Measurements from ENCODE around the gene PPARA. TPM values are rescaled to one million over a fixed set of nuclear protein-coding genes. Genes with fewer than 3 reads are reported as not detected.
"Not testable (repeated sequence)": the region's sequence is repeated elsewhere in the genome, so short reads cannot be mapped to it uniquely, and the experiment has no call there.

Gene PPARA
- total RNA-seq, 2 experiments from 2014 or later: 17.9 to 18.1 TPM

- H3K27me3 Mint-ChIP-seq (ENCODE audit: low read depth): no peaks in the 10 kb centered on the region
- H3K36me3 Mint-ChIP-seq (ENCODE audit: low read depth): no peaks in the 10 kb centered on the region
- no peak overlapping the region for H3K27ac Mint-ChIP-seq
- CTCF ChIA-PET: no interaction called here
- no peaks in the 10 kb centered on the region for H3K4me1 Mint-ChIP-seq (ENCODE audit: low read depth)
- no peak for DNase-seq
- POLR2A ChIA-PET: interaction anchor here (0.6 to 1.2 kb wide), 2 partner anchors 17 to 181 kb away, joined by 3 read pairs; no protein-coding TSS in a partner anchor
- no peak overlapping the region for H3K4me3 Mint-ChIP-seq
- no peak for ATAC-seq
- no peaks in the 10 kb centered on the region for H3K9me3 Mint-ChIP-seq (ENCODE audit: insufficient read depth)
Measured at GRCh38 chr22:46134111-46134705, 16.1 kb upstream of the PPARA start.

GRCh38 chr22:46135611-46136485, 14.5 kb upstream of the PPARA start:
- CTCF ChIA-PET: no interaction called here

GRCh38 chr22:46136486-46137217, 13.7 kb upstream of the PPARA start:
- CTCF ChIA-PET: no interaction called here
- no peak overlapping the region for H3K27ac Mint-ChIP-seq

More at GRCh38 chr22:46135611-46136485, 14.5 kb upstream of the PPARA start:
- H3K9me3 Mint-ChIP-seq (ENCODE audit: insufficient read depth): no peaks in the 10 kb centered on the region
- DNase-seq (no peak), ATAC-seq (no peak)
- H3K4me3 Mint-ChIP-seq: no peak overlapping the region
- H3K36me3 Mint-ChIP-seq (ENCODE audit: low read depth): no peaks in the 10 kb centered on the region
- H3K27me3 Mint-ChIP-seq (ENCODE audit: low read depth): no peaks in the 10 kb centered on the region
- POLR2A ChIA-PET: no interaction called here
- H3K4me1 Mint-ChIP-seq (ENCODE audit: low read depth): no peaks in the 10 kb centered on the region
- H3K27ac Mint-ChIP-seq: no peak overlapping the region

GRCh38 chr22:46137218-46137766, 13.0 kb upstream of the PPARA start:
- DNase-seq: no peak
- POLR2A ChIA-PET: no interaction called here
- Mint-ChIP-seq H3K27me3 (ENCODE audit: low read depth) (peaks cover 2% of the 10 kb centered on the region), H3K27ac (no peak overlapping the region), H3K4me3 (no peak overlapping the region), H3K4me1 (ENCODE audit: low read depth) (no peaks in the 10 kb centered on the region), H3K36me3 (ENCODE audit: low read depth) (no peaks in the 10 kb centered on the region), H3K9me3 (ENCODE audit: insufficient read depth) (no peaks in the 10 kb centered on the region)
- CTCF ChIA-PET: no interaction called here
- ATAC-seq: no peak

More at GRCh38 chr22:46136486-46137217, 13.7 kb upstream of the PPARA start:
- H3K36me3 Mint-ChIP-seq (ENCODE audit: low read depth): no peaks in the 10 kb centered on the region
- H3K27me3 Mint-ChIP-seq (ENCODE audit: low read depth): peaks cover 2% of the 10 kb centered on the region
- H3K4me1 Mint-ChIP-seq (ENCODE audit: low read depth): no peaks in the 10 kb centered on the region
- no peak overlapping the region for H3K4me3 Mint-ChIP-seq
- H3K9me3 Mint-ChIP-seq (ENCODE audit: insufficient read depth): no peaks in the 10 kb centered on the region
- POLR2A ChIA-PET: no interaction called here
- ATAC-seq: no peak
- no peak for DNase-seq

- ATAC-seq (no peak), DNase-seq (no peak)
- Mint-ChIP-seq H3K27me3 (ENCODE audit: low read depth) (peaks cover 2% of the 10 kb centered on the region), H3K4me3 (no peak overlapping the region), H3K36me3 (ENCODE audit: low read depth) (no peaks in the 10 kb centered on the region), H3K4me1 (ENCODE audit: low read depth) (no peaks in the 10 kb centered on the region), H3K9me3 (ENCODE audit: insufficient read depth) (no peaks in the 10 kb centered on the region), H3K27ac (no peak overlapping the region)
- ChIA-PET POLR2A (no interaction called here), CTCF (no interaction called here)
Measured at GRCh38 chr22:46138058-46138797, 12.1 kb upstream of the PPARA start.

GRCh38 chr22:46139417-46139816, 10.9 kb upstream of the PPARA start:
- H3K36me3 Mint-ChIP-seq (ENCODE audit: low read depth); POLR2A ChIA-PET; CTCF ChIA-PET; H3K27ac Mint-ChIP-seq; H3K27me3 Mint-ChIP-seq (ENCODE audit: low read depth); ATAC-seq; H3K4me1 Mint-ChIP-seq (ENCODE audit: low read depth); H3K4me3 Mint-ChIP-seq; H3K9me3 Mint-ChIP-seq (ENCODE audit: insufficient read depth); DNase-seq: not testable (repeated sequence)

GRCh38 chr22:46139895-46140350, 10.4 kb upstream of the PPARA start:
- POLR2A ChIA-PET: interaction anchor here (0.6 kb wide), 1 partner anchor 9 kb away, joined by 3 read pairs; no protein-coding TSS in a partner anchor
- no peak for ATAC-seq
- no peak for DNase-seq
- Mint-ChIP-seq H3K27me3 (ENCODE audit: low read depth) (peaks cover 4% of the 10 kb centered on the region), H3K9me3 (ENCODE audit: insufficient read depth) (no peaks in the 10 kb centered on the region), H3K27ac (no peak overlapping the region), H3K4me1 (ENCODE audit: low read depth) (no peaks in the 10 kb centered on the region), H3K4me3 (no peak overlapping the region), H3K36me3 (ENCODE audit: low read depth) (no peaks in the 10 kb centered on the region)
- CTCF ChIA-PET: no interaction called here

- no peaks in the 10 kb centered on the region for H3K36me3 Mint-ChIP-seq (ENCODE audit: low read depth)
- POLR2A ChIA-PET: no interaction called here
- CTCF ChIA-PET: no interaction called here
Measured at GRCh38 chr22:46140989-46141928, 9.1 kb upstream of the PPARA start.

GRCh38 chr22:46142548-46143490, 7.5 kb upstream of the PPARA start:
- Mint-ChIP-seq H3K27me3 (ENCODE audit: low read depth) (peaks cover 18% of the 10 kb centered on the region), H3K9me3 (ENCODE audit: insufficient read depth) (no peaks in the 10 kb centered on the region), H3K4me1 (ENCODE audit: low read depth) (no peaks in the 10 kb centered on the region), H3K4me3 (no peak overlapping the region), H3K27ac (no peak overlapping the region), H3K36me3 (ENCODE audit: low read depth) (no peaks in the 10 kb centered on the region)
- DNase-seq (no peak), ATAC-seq (no peak)
- ChIA-PET POLR2A (no interaction called here), CTCF (interaction anchor here (1.2 kb wide), 1 partner anchor 136 kb away, joined by 3 read pairs; no protein-coding TSS in a partner anchor)

More at GRCh38 chr22:46140989-46141928, 9.1 kb upstream of the PPARA start:
- peaks cover 12% of the 10 kb centered on the region for H3K27me3 Mint-ChIP-seq (ENCODE audit: low read depth)
- H3K9me3 Mint-ChIP-seq (ENCODE audit: insufficient read depth): no peaks in the 10 kb centered on the region
- DNase-seq (no peak), ATAC-seq (no peak)
- H3K27ac Mint-ChIP-seq: no peak overlapping the region
- no peak overlapping the region for H3K4me3 Mint-ChIP-seq
- no peaks in the 10 kb centered on the region for H3K4me1 Mint-ChIP-seq (ENCODE audit: low read depth)

Data from activated CD8-positive, alpha-beta T cell treated with anti-CD3 and anti-CD28 coated beads, Interleukin-2, amount 10 ng/mL, durations not matched to agents 7 days and 5 days (primary cell).